ENCODE data around the gene CYP24A1. TPM values are rescaled to one million over a fixed set of nuclear protein-coding genes. Genes with fewer than 3 reads are reported as not detected.

Gene CYP24A1
- total RNA-seq, 1 donor from 2014 or later: 0.73 TPM

- Mint-ChIP-seq H3K27ac (ENCODE audit: unreplicated experiment) (no peak overlapping the region), H3K27me3 (ENCODE audit: low read depth, unreplicated experiment) (peaks cover 39% of the 10 kb centered on the region), H3K36me3 (ENCODE audit: low read depth, unreplicated experiment) (no peaks in the 10 kb centered on the region), H3K9me3 (ENCODE audit: unreplicated experiment) (peaks cover 2% of the 10 kb centered on the region), H3K4me3 (ENCODE audit: unreplicated experiment) (no peak overlapping the region), H3K4me1 (ENCODE audit: low read depth, unreplicated experiment) (peaks cover 15% of the 10 kb centered on the region)
- H3K4me3 ChIP-seq (ENCODE audit: insufficient read depth, low read depth, low read length): no peak overlapping the region
- no peaks in the 10 kb centered on the region for H4K20me1 ChIP-seq (ENCODE audit: insufficient read depth, low read length)
- DNase-seq (ENCODE audit: low read depth) (peak; percentile 42), FAIRE-seq (no peak)
- no peaks in the 10 kb centered on the region for H3K9me3 ChIP-seq (ENCODE audit: insufficient read depth, low read depth, low read length)
- H3K79me2 ChIP-seq (ENCODE audit: insufficient read depth, low read length): no peaks in the 10 kb centered on the region
- H3K36me3 ChIP-seq (ENCODE audit: insufficient read depth, low read length): no peaks in the 10 kb centered on the region
- H3K27ac ChIP-seq (ENCODE audit: low read depth, low read length): no peak overlapping the region
- H3K9ac ChIP-seq (ENCODE audit: low read length): no peak overlapping the region
- H3K4me2 ChIP-seq (ENCODE audit: low read length): no peak overlapping the region
- TF ChIP-seq CTCF (IDR thresholded peaks at IDR 0.05; ENCODE audit: insufficient read depth, low read depth, low read length): no peak
- no peak for TF ChIP-seq EZH2 (IDR thresholded peaks at IDR 0.05; ENCODE audit: insufficient read depth, low read length)
- H3K27me3 ChIP-seq (ENCODE audit: insufficient read depth, low read length): peaks cover 29% of the 10 kb centered on the region
- no peak overlapping the region for H2AFZ ChIP-seq (ENCODE audit: low read depth, low read length)
- peaks cover 14% of the 10 kb centered on the region for H3K4me1 ChIP-seq (ENCODE audit: insufficient read depth, low read length)
Observed at GRCh38 chr20:54176610-54177009, 2.8 kb upstream of the CYP24A1 start.

- H3K36me3 Mint-ChIP-seq (ENCODE audit: low read depth, unreplicated experiment): no peaks in the 10 kb centered on the region
- Histone ChIP-seq H3K4me1 (ENCODE audit: insufficient read depth, low read length) (peaks cover 20% of the 10 kb centered on the region), H3K36me3 (ENCODE audit: insufficient read depth, low read length) (no peaks in the 10 kb centered on the region), H3K27ac (ENCODE audit: low read depth, low read length) (no peak overlapping the region), H3K4me2 (ENCODE audit: low read length) (peak overlapping the region; percentile 83), H3K9ac (ENCODE audit: low read length) (no peak overlapping the region), H4K20me1 (ENCODE audit: insufficient read depth, low read length) (no peaks in the 10 kb centered on the region), H3K9me3 (ENCODE audit: insufficient read depth, low read depth, low read length) (no peaks in the 10 kb centered on the region), H3K79me2 (ENCODE audit: insufficient read depth, low read length) (no peaks in the 10 kb centered on the region), H3K27me3 (ENCODE audit: insufficient read depth, low read length) (peaks cover 38% of the 10 kb centered on the region), H3K4me3 (ENCODE audit: insufficient read depth, low read depth, low read length) (peak overlapping the region; percentile 45), H2AFZ (ENCODE audit: low read depth, low read length) (peak overlapping the region; percentile 35)
- FAIRE-seq (no peak), DNase-seq (ENCODE audit: low read depth) (no peak)
- peaks cover 2% of the 10 kb centered on the region for H3K9me3 Mint-ChIP-seq (ENCODE audit: unreplicated experiment)
- TF ChIP-seq EZH2 (IDR thresholded peaks at IDR 0.05; ENCODE audit: insufficient read depth, low read length) (no peak), CTCF (IDR thresholded peaks at IDR 0.05; ENCODE audit: insufficient read depth, low read depth, low read length) (no peak)
- H3K27ac Mint-ChIP-seq (ENCODE audit: unreplicated experiment): no peak overlapping the region
- H3K27me3 Mint-ChIP-seq (ENCODE audit: low read depth, unreplicated experiment): peaks cover 47% of the 10 kb centered on the region
- peaks cover 15% of the 10 kb centered on the region for H3K4me1 Mint-ChIP-seq (ENCODE audit: low read depth, unreplicated experiment)
- peak overlapping the region; percentile 73 for H3K4me3 Mint-ChIP-seq (ENCODE audit: unreplicated experiment)
Observed at GRCh38 chr20:54174457-54175175, 830 bp upstream of the CYP24A1 start.
